ENCODE results near the gene DGKH. TPM values are rescaled to one million over a fixed set of nuclear protein-coding genes. Genes with fewer than 3 reads are reported as not detected.

DGKH gene, protein sequence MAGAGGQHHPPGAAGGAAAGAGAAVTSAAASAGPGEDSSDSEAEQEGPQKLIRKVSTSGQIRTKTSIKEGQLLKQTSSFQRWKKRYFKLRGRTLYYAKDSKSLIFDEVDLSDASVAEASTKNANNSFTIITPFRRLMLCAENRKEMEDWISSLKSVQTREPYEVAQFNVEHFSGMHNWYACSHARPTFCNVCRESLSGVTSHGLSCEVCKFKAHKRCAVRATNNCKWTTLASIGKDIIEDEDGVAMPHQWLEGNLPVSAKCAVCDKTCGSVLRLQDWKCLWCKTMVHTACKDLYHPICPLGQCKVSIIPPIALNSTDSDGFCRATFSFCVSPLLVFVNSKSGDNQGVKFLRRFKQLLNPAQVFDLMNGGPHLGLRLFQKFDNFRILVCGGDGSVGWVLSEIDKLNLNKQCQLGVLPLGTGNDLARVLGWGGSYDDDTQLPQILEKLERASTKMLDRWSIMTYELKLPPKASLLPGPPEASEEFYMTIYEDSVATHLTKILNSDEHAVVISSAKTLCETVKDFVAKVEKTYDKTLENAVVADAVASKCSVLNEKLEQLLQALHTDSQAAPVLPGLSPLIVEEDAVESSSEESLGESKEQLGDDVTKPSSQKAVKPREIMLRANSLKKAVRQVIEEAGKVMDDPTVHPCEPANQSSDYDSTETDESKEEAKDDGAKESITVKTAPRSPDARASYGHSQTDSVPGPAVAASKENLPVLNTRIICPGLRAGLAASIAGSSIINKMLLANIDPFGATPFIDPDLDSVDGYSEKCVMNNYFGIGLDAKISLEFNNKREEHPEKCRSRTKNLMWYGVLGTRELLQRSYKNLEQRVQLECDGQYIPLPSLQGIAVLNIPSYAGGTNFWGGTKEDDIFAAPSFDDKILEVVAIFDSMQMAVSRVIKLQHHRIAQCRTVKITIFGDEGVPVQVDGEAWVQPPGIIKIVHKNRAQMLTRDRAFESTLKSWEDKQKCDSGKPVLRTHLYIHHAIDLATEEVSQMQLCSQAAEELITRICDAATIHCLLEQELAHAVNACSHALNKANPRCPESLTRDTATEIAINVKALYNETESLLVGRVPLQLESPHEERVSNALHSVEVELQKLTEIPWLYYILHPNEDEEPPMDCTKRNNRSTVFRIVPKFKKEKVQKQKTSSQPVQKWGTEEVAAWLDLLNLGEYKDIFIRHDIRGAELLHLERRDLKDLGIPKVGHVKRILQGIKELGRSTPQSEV
- 2.6 and 2.8 TPM in 2 replicates for total RNA-seq

DNA sequence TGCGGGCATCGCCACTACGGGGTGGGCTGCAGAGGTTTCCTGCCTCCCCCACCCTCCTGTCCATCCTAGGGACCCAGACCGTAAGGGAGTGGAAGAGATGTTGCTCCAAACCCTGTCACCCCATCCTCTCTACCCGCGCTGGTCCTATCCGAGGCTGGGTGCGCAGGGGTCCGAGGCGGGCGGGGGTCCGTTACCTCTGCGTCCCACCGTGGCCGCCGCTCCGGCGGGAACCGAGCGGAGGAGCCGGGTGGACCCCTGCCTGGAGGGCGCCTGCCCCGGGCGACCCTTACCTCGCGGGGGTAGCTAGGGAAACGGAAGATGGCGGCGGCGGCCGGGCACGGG is at the start of gene DGKH:
TSS of gene DGKH (plus strand) at position 307 of the 342 bp plus-strand sequence. CDS start 126 bp downstream, outside the sequence.

GRCh38 chr13:42272115-42272803 is 223.8 kb downstream of the DGKH start, which contains the start of gene AKAP11:
Gene AKAP11, plus strand, starts transcription at chr13:42272152. Its CDS starts 14,197 bp downstream, at chr13:42286349.

Other genes starting within 250 kb of the DGKH start
- gene VWA8, start 87.5 kb upstream of the DGKH start, total RNA-seq: 19.5 and 30.9 TPM in 2 replicates
- 16.6 and 20.0 TPM in 2 replicates for gene AKAP11, start 223.5 kb downstream of the DGKH start, total RNA-seq